Body of pancreas (tissue), 4 donors: ENCODE data around the gene KLHL11. TPM values are rescaled to one million over a fixed set of nuclear protein-coding genes. Genes with fewer than 3 reads are reported as not detected.

Experiments used
- ATAC-seq: fragments of 150-250 bp; one replicate; pipeline ENCODE4 v1.9.1; 2016
- DNase-seq, 4 donors: peaks; one replicate each; pipeline ENCODE4 v3.0.0-alpha.2; 2019
- H3K27ac ChIP-seq, 4 donors: fragments of 200-600 bp; sonication (generic); 1 replicate in 3 of 4; 2 replicates in 1 of 4; pipeline versions ENCODE4 v1.5.1 to v1.6.1; 2016 to 2019; ENCODE audit warnings: mild to moderate bottlenecking in 1 of 4, mixed read lengths in 1 of 4, moderate library complexity in 1 of 4
- H3K27me3 ChIP-seq, 2 donors: fragments of 200-600 bp; sonication (generic); one replicate each; pipeline ENCODE4 v1.6.0; 2016; ENCODE audit warnings: mild to moderate bottlenecking in 1 of 2
- H3K36me3 ChIP-seq, 2 donors: fragments of 200-600 bp; sonication (generic); replicated peaks in 1 of 2; 2 replicates each; pipeline ENCODE4 v1.5.1; 2016; ENCODE audit warnings: low read depth in 2 of 2; ENCODE audit not compliant: insufficient read depth in 1 of 2
- H3K4me1 ChIP-seq: fragments of 200-600 bp; sonication (generic); one replicate; pipeline ENCODE4 v1.6.0; 2016
- H3K4me3 ChIP-seq, 2 donors: fragments of 200-600 bp; sonication (generic); 1 replicate in 1 of 2; 2 replicates in 1 of 2; pipeline ENCODE4 v1.5.1; 2016 to 2019
- H3K9me3 ChIP-seq, 3 donors: fragments of 200-600 bp; sonication (generic); 1 replicate in 2 of 3; 2 replicates in 1 of 3; pipeline ENCODE4 v1.5.1; 2016
- CTCF ChIP-seq, 7 experiments: fragments of 450-650 bp in 4 of 7; fragments of 200-600 bp in 3 of 7; sonication (generic) in 3 of 7; IDR thresholded peaks; one replicate each; pipeline ENCODE4 v1.5.1; 2016 to 2019; ENCODE audit warnings: antibody characterized with exemption in 7 of 7
- POLR2A ChIP-seq, 3 donors: fragments of 450-650 bp; IDR thresholded peaks; one replicate each; pipeline ENCODE4 v1.6.1; 2016; ENCODE audit warnings: antibody characterized with exemption in 3 of 3, mild to moderate bottlenecking in 2 of 3
- WGBS, 2 donors: methylation state at CpG; one replicate each; pipeline ENCODE4 v1.1.5; 2017; 5-methylcytosine and 5-hydroxymethylcytosine counted together
- intact Hi-C: fragments of 100-400 bp; cut with DNase I; formaldehyde crosslinking; loops from one replicate; pipeline ENCODE4 v1.15.1; 2023
- total RNA-seq, 2 donors: library from RNA; depleted of rRNA; stranded (reverse); fragments of >200 nt; gene quantifications; one replicate each; pipeline ENCODE4 v1.1.0, GENCODE V29; 2016

The KLHL11 gene
- total RNA-seq, 2 donors from 2014 or later: 15.2 to 16.3 TPM

- intact Hi-C loops: no loop called here
- Histone ChIP-seq H3K27ac (no peak overlapping the region), H3K9me3 (no peaks in the 10 kb centered on the region), H3K4me1 (peaks cover 2% of the 10 kb centered on the region), H3K36me3 (no peaks in the 10 kb centered on the region), H3K4me3 (no peak overlapping the region), H3K27me3 (no peaks in the 10 kb centered on the region)
- no peak for ATAC-seq
- DNase-seq: no peak
- 93 to 94% methylated on average over 11 to 20 of the region's 20 CpGs for WGBS, 2 donors
- TF ChIP-seq POLR2A (IDR thresholded peaks at IDR 0.05): no peak
- TF ChIP-seq CTCF (IDR thresholded peaks at IDR 0.05): no peak
These were observed 47.2 kb downstream of the KLHL11 start for GRCh38 chr17:41818024-41818423.

- TF ChIP-seq POLR2A (IDR thresholded peaks at IDR 0.05) (no peak), CTCF (IDR thresholded peaks at IDR 0.05) (no peak)
- peaks cover 15% of the 10 kb centered on the region for H3K4me1 ChIP-seq
- no peak overlapping the region for H3K4me3 ChIP-seq
- intact Hi-C loops: no loop called here
- whole genome bisulfite sequencing, 2 donors: 90 to 91% methylated on average over 22 to 23 of the region's 23 CpGs
- DNase-seq: no peak
- no peaks in the 10 kb centered on the region for H3K9me3 ChIP-seq
- H3K27me3 ChIP-seq: no peaks in the 10 kb centered on the region
- no peak for ATAC-seq
- no peak overlapping the region for H3K27ac ChIP-seq
- H3K36me3 ChIP-seq: no peaks in the 10 kb centered on the region
These were observed 48.4 kb downstream of the KLHL11 start for GRCh38 chr17:41816637-41817320.

- WGBS, 2 donors: 17% methylated on average over 1 of the region's 1 CpG; no CpG with 5 or more reads in 1 of the 2 donors
- Histone ChIP-seq H3K4me1 (peaks cover 37% of the 10 kb centered on the region), H3K9me3 (no peaks in the 10 kb centered on the region), H3K27me3 (no peaks in the 10 kb centered on the region), H3K27ac (no peak overlapping the region), H3K36me3 (no peaks in the 10 kb centered on the region), H3K4me3 (no peak overlapping the region)
- no peak for DNase-seq
- no peak for ATAC-seq
- TF ChIP-seq CTCF (IDR thresholded peaks at IDR 0.05): no peak
- no peak for TF ChIP-seq POLR2A (IDR thresholded peaks at IDR 0.05)
- intact Hi-C loops: no loop called here
These were observed 51.0 kb downstream of the KLHL11 start for GRCh38 chr17:41814195-41814594.

GRCh38 chr17:41813699-41814124, 51.5 kb downstream of the KLHL11 start:
- Histone ChIP-seq H3K36me3 (no peaks in the 10 kb centered on the region), H3K9me3 (no peaks in the 10 kb centered on the region), H3K4me3 (no peak overlapping the region), H3K4me1 (peaks cover 37% of the 10 kb centered on the region), H3K27me3 (no peaks in the 10 kb centered on the region), H3K27ac (no peak overlapping the region)
- ATAC-seq (no peak), DNase-seq (no peak)
- WGBS, 2 donors: 85 to 90% methylated on average over 9 of the region's 9 CpGs
- TF ChIP-seq CTCF (IDR thresholded peaks at IDR 0.05): no peak
- TF ChIP-seq POLR2A (IDR thresholded peaks at IDR 0.05): no peak
- intact Hi-C loops: no loop called here

- 34 to 44% methylated on average over 11 to 12 of the region's 12 CpGs for WGBS, 2 donors
- ATAC-seq (no peak), DNase-seq (no peak)
- no peak for TF ChIP-seq POLR2A (IDR thresholded peaks at IDR 0.05)
- TF ChIP-seq CTCF (IDR thresholded peaks at IDR 0.05): no peak
- Histone ChIP-seq H3K36me3 (no peaks in the 10 kb centered on the region), H3K4me3 (no peak overlapping the region), H3K27me3 (no peaks in the 10 kb centered on the region), H3K9me3 (no peaks in the 10 kb centered on the region), H3K4me1 (peaks cover 37% of the 10 kb centered on the region), H3K27ac (peak overlapping the region in 1 of 4 donors; percentile 80)
- intact Hi-C loops: no loop called here
These were observed 52.0 kb downstream of the KLHL11 start for GRCh38 chr17:41813152-41813680.
